HL-60 (cell line): ENCODE results near the gene ATAD3C.

ENCODE experiments used
- CTCF ChIP-seq: IDR thresholded peaks from one replicate; pipeline ENCODE4 v1.5.1; 2011; ENCODE audit warnings: low read length, control low read depth, inconsistent platforms; ENCODE audit not compliant: insufficient read depth
- GABPA ChIP-seq: IDR thresholded peaks from 2 replicates; pipeline ENCODE4 v1.6.1; 2012; ENCODE audit warnings: low read depth
- POLR2AphosphoS5 ChIP-seq: IDR thresholded peaks from 2 replicates; pipeline ENCODE4 v1.6.1; 2012; ENCODE audit warnings: low read depth
- REST ChIP-seq: IDR thresholded peaks from 2 replicates; pipeline ENCODE4 v1.6.1; 2012; ENCODE audit warnings: low read depth; ENCODE audit not compliant: insufficient replicate concordance
- SPI1 ChIP-seq: IDR thresholded peaks from 2 replicates; pipeline ENCODE4 v1.6.1; 2012; ENCODE audit warnings: low read depth, mild to moderate bottlenecking, borderline replicate concordance

- TF ChIP-seq CTCF: no peak
- TF ChIP-seq POLR2AphosphoS5: no peak
- no peak for TF ChIP-seq GABPA
- no peak for TF ChIP-seq REST
- TF ChIP-seq SPI1: no peak
Observed at GRCh38 chr1:1491601-1492000, 42.1 kb downstream of the ATAD3C start.
